Tibial artery (tissue), 4 donors: Measurements from ENCODE around the gene MYOG.

Experiments
- DNase-seq, 2 donors: peaks; one replicate each; pipeline ENCODE4 v3.0.0-alpha.2; 2019
- H3K27ac ChIP-seq, 2 donors: fragments of 200-600 bp; sonication (generic) in 1 of 2; 1 replicate in 1 of 2; 2 replicates in 1 of 2; pipeline ENCODE4 v1.5.1; 2018 to 2019; ENCODE audit warnings: mild to moderate bottlenecking in 1 of 2
- H3K27me3 ChIP-seq, 2 donors: fragments of 200-600 bp; sonication (generic) in 1 of 2; one replicate each; pipeline versions ENCODE4 v1.5.1 to v1.6.0; 2016 to 2019
- H3K36me3 ChIP-seq, 3 donors: fragments of 200-600 bp; sonication (generic) in 2 of 3; one replicate each; pipeline ENCODE4 v1.5.1; 2016 to 2019; ENCODE audit warnings: mild to moderate bottlenecking in 2 of 3
- H3K4me1 ChIP-seq, 4 donors: fragments of 200-600 bp; sonication (generic) in 2 of 4; 1 replicate in 3 of 4; 2 replicates in 1 of 4; pipeline ENCODE4 v1.5.1; 2016 to 2019
- H3K4me3 ChIP-seq, 2 donors: fragments of 200-600 bp; sonication (generic) in 1 of 2; 1 replicate in 1 of 2; 2 replicates in 1 of 2; pipeline ENCODE4 v1.5.1; 2018 to 2019; ENCODE audit warnings: mild to moderate bottlenecking in 2 of 2
- H3K9me3 ChIP-seq, 3 donors: fragments of 200-600 bp; sonication (generic) in 1 of 3; one replicate each; pipeline ENCODE4 v1.5.1; 2016 to 2019
- CTCF ChIP-seq, 2 experiments: fragments of 200-600 bp in 1 of 2; fragments of 450-650 bp in 1 of 2; IDR thresholded peaks; one replicate each; pipeline ENCODE4 v1.5.1; 2017 to 2019; ENCODE audit warnings: antibody characterized with exemption in 2 of 2, mild to moderate bottlenecking in 1 of 2, moderate library complexity in 1 of 2
- intact Hi-C: fragments of 100-400 bp; cut with DNase I; formaldehyde crosslinking; loops from one replicate; pipeline ENCODE4 v1.15.0; 2023; ENCODE audit warnings: low total_unique reads

MYOG gene

GRCh38 chr1:203045336-203045735, 40.5 kb downstream of the MYOG start:
- Histone ChIP-seq H3K4me3 (no peak overlapping the region), H3K4me1 (no peaks in the 10 kb centered on the region), H3K36me3 (peaks cover 0 to 10% (median 5%) of the 10 kb centered on the region in 3 donors), H3K9me3 (no peaks in the 10 kb centered on the region), H3K27ac (no peak overlapping the region), H3K27me3 (peaks cover 0 to 3% of the 10 kb centered on the region in 2 donors)
- peak in 1 of 2 donors; percentile 58 for DNase-seq
- TF ChIP-seq CTCF (IDR thresholded peaks at IDR 0.05): no peak
- intact Hi-C loops: no loop called here

DNA sequence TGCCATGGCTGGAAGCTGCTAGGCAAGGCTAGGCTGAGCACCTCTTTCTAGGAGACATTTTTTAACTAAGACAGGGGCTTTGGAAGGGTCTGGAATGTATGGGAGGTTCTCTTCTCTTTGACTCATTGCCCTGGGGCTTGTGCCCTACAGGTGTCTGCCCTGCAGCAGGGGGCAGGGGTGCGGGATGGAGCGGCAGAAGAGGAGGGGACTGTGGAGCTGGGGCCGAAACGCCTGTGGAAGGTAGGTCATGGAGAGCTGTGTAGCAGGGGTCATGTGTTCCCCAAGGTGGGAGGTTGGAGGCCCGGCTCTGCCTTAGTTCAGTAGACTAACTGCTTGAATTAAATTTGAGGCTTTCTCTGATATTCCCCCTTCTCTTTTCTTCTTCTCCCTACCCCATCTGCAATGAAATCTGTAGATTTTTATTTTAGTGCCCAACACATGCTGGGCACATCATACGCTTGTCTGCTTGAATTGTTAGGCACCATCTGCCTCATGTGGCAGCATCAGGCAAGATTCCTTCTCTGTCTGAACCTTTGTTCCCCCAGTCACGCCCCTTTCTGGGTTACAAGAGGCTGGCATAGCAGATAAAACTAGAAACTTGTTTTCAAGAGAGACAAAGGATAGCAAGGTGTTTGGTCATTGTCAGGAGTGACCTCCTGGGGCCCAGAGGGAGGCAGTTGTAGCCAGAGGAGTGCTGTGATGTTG, 41.1 kb downstream of the MYOG start:
- TF ChIP-seq CTCF (IDR thresholded peaks at IDR 0.05): no peak
- Histone ChIP-seq H3K27me3 (peaks cover 0 to 3% of the 10 kb centered on the region in 2 donors), H3K4me1 (no peaks in the 10 kb centered on the region), H3K4me3 (no peak overlapping the region), H3K9me3 (no peaks in the 10 kb centered on the region), H3K27ac (no peak overlapping the region), H3K36me3 (peaks cover 0 to 10% (median 5%) of the 10 kb centered on the region in 3 donors)
- intact Hi-C loops: loop anchor here (5.0 kb wide), 1 partner anchor 68 kb away; no protein-coding TSS in a partner anchor
- peak in 1 of 2 donors; percentile 42 for DNase-seq

- intact Hi-C loops: loop anchor here (5.0 kb wide), 1 partner anchor 68 kb away; no protein-coding TSS in a partner anchor
- Histone ChIP-seq H3K4me1 (peaks cover 0 to 6% (median 1%) of the 10 kb centered on the region in 4 donors), H3K9me3 (no peaks in the 10 kb centered on the region), H3K27ac (no peak overlapping the region), H3K36me3 (peaks cover 0 to 10% (median 5%) of the 10 kb centered on the region in 3 donors), H3K4me3 (no peak overlapping the region), H3K27me3 (peaks cover 0 to 3% of the 10 kb centered on the region in 2 donors)
- TF ChIP-seq CTCF (IDR thresholded peaks at IDR 0.05): no peak
- DNase-seq: peak in 1 of 2 donors; percentile 45
These were observed 41.8 kb downstream of the MYOG start for GRCh38 chr1:203043830-203044545.

GRCh38 chr1:203041351-203041932, 44.4 kb downstream of the MYOG start:
- Histone ChIP-seq H3K9me3 (no peaks in the 10 kb centered on the region), H3K27ac (no peak overlapping the region), H3K4me3 (no peak overlapping the region), H3K4me1 (peaks cover 0 to 26% (median 17%) of the 10 kb centered on the region in 4 donors), H3K27me3 (peaks cover 0 to 3% of the 10 kb centered on the region in 2 donors), H3K36me3 (peaks cover 0 to 5% (median 0%) of the 10 kb centered on the region in 3 donors)
- no peak for TF ChIP-seq CTCF (IDR thresholded peaks at IDR 0.05)
- intact Hi-C loops: loop anchor here (2.0 to 5.0 kb wide), 2 partner anchors 71 to 175 kb away; no protein-coding TSS in a partner anchor
- peak in 1 of 2 donors; percentile 28 for DNase-seq

GRCh38 chr1:203040513-203041275, 45.1 kb downstream of the MYOG start:
- no peak overlapping the region for H3K4me3 ChIP-seq
- peaks cover 0 to 26% (median 17%) of the 10 kb centered on the region in 4 donors for H3K4me1 ChIP-seq
- intact Hi-C loops: loop anchor here (2.0 to 5.0 kb wide), 2 partner anchors 72 to 176 kb away; no protein-coding TSS in a partner anchor
- peaks cover 0 to 3% of the 10 kb centered on the region in 2 donors for H3K27me3 ChIP-seq
- no peak for TF ChIP-seq CTCF (IDR thresholded peaks at IDR 0.05)
- DNase-seq: peak in 1 of 2 donors; percentile 13
- H3K36me3 ChIP-seq: no peaks in the 10 kb centered on the region
- H3K27ac ChIP-seq: no peak overlapping the region
- H3K9me3 ChIP-seq: no peaks in the 10 kb centered on the region
